Lower leg skin (tissue), 3 donors: Measurements from ENCODE around the gene KLF7.

Experiments
- CTCF ChIP-seq, 3 donors: fragments of 450-650 bp; IDR thresholded peaks; one replicate each; pipeline ENCODE4 v1.5.1; 2016; ENCODE audit warnings: antibody characterized with exemption in 3 of 3, mild to moderate bottlenecking in 3 of 3, moderate library complexity in 2 of 3
- POLR2A ChIP-seq, 2 donors: fragments of 450-650 bp; IDR thresholded peaks; one replicate each; pipeline ENCODE4 v1.6.1; 2016 to 2017; ENCODE audit warnings: antibody characterized with exemption in 2 of 2, mild to moderate bottlenecking in 1 of 2, moderate library complexity in 1 of 2

GRCh38 chr2:207075456-207075855, 90.3 kb downstream of the KLF7 start:
- TF ChIP-seq CTCF (IDR thresholded peaks at IDR 0.05) (no peak), POLR2A (IDR thresholded peaks at IDR 0.05) (no peak)
